Activated T-helper 1 cell treated with anti-CD3 and anti-CD28 coated beads, Interleukin-12 subunit alpha, Interleukin-12 subunit beta, Interleukin-2, Interleukin-4 antibody, amounts not matched to agents 30 ng/mL and 10 ng/mL and 1 ng/mL, durations not matched to agents 14 hours and 24 hours and 36 hours (primary cell): ENCODE results near the gene NR1H2. TPM values are rescaled to one million over a fixed set of nuclear protein-coding genes. Genes with fewer than 3 reads are reported as not detected.

Experiments used
- DNase-seq: peaks from one replicate; pipeline ENCODE4 v3.0.0; 2021; ENCODE audit warnings: low spot score
- H3K27ac Mint-ChIP-seq: one replicate; pipeline ENCODE4 v1.8.0; 2021; ENCODE audit warnings: mild to moderate bottlenecking, mixed read lengths
- H3K27me3 Mint-ChIP-seq: one replicate; pipeline ENCODE4 v1.8.0; 2022; ENCODE audit warnings: mild to moderate bottlenecking, moderate library complexity, mixed read lengths; ENCODE audit not compliant: insufficient read depth
- H3K36me3 Mint-ChIP-seq: one replicate; pipeline ENCODE4 v1.8.0; 2021; ENCODE audit warnings: low read depth, mixed read lengths
- H3K4me1 Mint-ChIP-seq: one replicate; pipeline ENCODE4 v1.8.0; 2021; ENCODE audit warnings: low read depth, mixed read lengths
- H3K4me3 Mint-ChIP-seq: one replicate; pipeline ENCODE4 v1.8.0; 2021; ENCODE audit warnings: mild to moderate bottlenecking, moderate library complexity, mixed read lengths
- H3K9me3 Mint-ChIP-seq: one replicate; pipeline ENCODE4 v1.8.0; 2021; ENCODE audit warnings: mixed read lengths
- intact Hi-C: fragments of 100-400 bp; cut with micrococcal nuclease; formaldehyde crosslinking; loops from one replicate; pipeline ENCODE4 v1.15.1; 2024
- total RNA-seq: library from RNA; stranded (reverse); gene quantifications from 2 replicates; pipeline ENCODE4 v1.2.3, GENCODE V29; 2022

NR1H2 gene
- total RNA-seq, 1 donor from 2014 or later = 84.8 TPM

GRCh38 chr19:50371914-50372475 is 4.3 kb upstream of the NR1H2 start:
- no peak overlapping the region for H3K27ac Mint-ChIP-seq

GRCh38 chr19:50377051-50377461 is 799 bp downstream of the NR1H2 start:
- peaks cover 27% of the 10 kb centered on the region for H3K4me1 Mint-ChIP-seq
- no peak for DNase-seq
- intact Hi-C loops = no loop called here
- no peaks in the 10 kb centered on the region for H3K9me3 Mint-ChIP-seq
- H3K4me3 Mint-ChIP-seq = peak overlapping the region; percentile 100
- peak overlapping the region; percentile 85 for H3K27ac Mint-ChIP-seq
- no peaks in the 10 kb centered on the region for H3K27me3 Mint-ChIP-seq
- H3K36me3 Mint-ChIP-seq = peaks cover 30% of the 10 kb centered on the region

More at GRCh38 chr19:50371914-50372475, 4.3 kb upstream of the NR1H2 start:
- H3K4me3 Mint-ChIP-seq = no peak overlapping the region
- intact Hi-C loops = no loop called here
- no peaks in the 10 kb centered on the region for H3K27me3 Mint-ChIP-seq
- H3K4me1 Mint-ChIP-seq = peaks cover 34% of the 10 kb centered on the region
- no peaks in the 10 kb centered on the region for H3K9me3 Mint-ChIP-seq
- no peak for DNase-seq
- peaks cover 4% of the 10 kb centered on the region for H3K36me3 Mint-ChIP-seq

GRCh38 chr19:50377517-50377916 is 1.3 kb downstream of the NR1H2 start:
- DNase-seq = no peak
- Mint-ChIP-seq H3K36me3 (peaks cover 30% of the 10 kb centered on the region), H3K4me3 (peak overlapping the region; percentile 100), H3K4me1 (peaks cover 27% of the 10 kb centered on the region), H3K27me3 (no peaks in the 10 kb centered on the region), H3K27ac (peak overlapping the region; percentile 85), H3K9me3 (no peaks in the 10 kb centered on the region)
- intact Hi-C loops = no loop called here

GRCh38 chr19:50378169-50378862 is 2.1 kb downstream of the NR1H2 start:
- Mint-ChIP-seq H3K4me1 (peaks cover 30% of the 10 kb centered on the region), H3K4me3 (no peak overlapping the region), H3K27me3 (no peaks in the 10 kb centered on the region), H3K27ac (peak overlapping the region; percentile 70), H3K36me3 (peaks cover 30% of the 10 kb centered on the region), H3K9me3 (no peaks in the 10 kb centered on the region)
- DNase-seq = no peak
- intact Hi-C loops = no loop called here

- H3K4me1 Mint-ChIP-seq = peaks cover 36% of the 10 kb centered on the region
- H3K9me3 Mint-ChIP-seq = no peaks in the 10 kb centered on the region
- peaks cover 30% of the 10 kb centered on the region for H3K36me3 Mint-ChIP-seq
- H3K4me3 Mint-ChIP-seq = no peak overlapping the region
- no peak overlapping the region for H3K27ac Mint-ChIP-seq
- no peak for DNase-seq
- no peaks in the 10 kb centered on the region for H3K27me3 Mint-ChIP-seq
- intact Hi-C loops = no loop called here
These were observed 2.6 kb downstream of the NR1H2 start for GRCh38 chr19:50378863-50379236.

GRCh38 chr19:50379602-50380001 is 3.3 kb downstream of the NR1H2 start:
- Mint-ChIP-seq H3K27ac (no peak overlapping the region), H3K27me3 (no peaks in the 10 kb centered on the region), H3K9me3 (no peaks in the 10 kb centered on the region), H3K4me3 (no peak overlapping the region), H3K4me1 (peaks cover 36% of the 10 kb centered on the region), H3K36me3 (peaks cover 32% of the 10 kb centered on the region)
- intact Hi-C loops = no loop called here
- DNase-seq = no peak

GRCh38 chr19:50380137-50380536 is 3.9 kb downstream of the NR1H2 start:
- H3K27me3 Mint-ChIP-seq = no peaks in the 10 kb centered on the region
- peaks cover 38% of the 10 kb centered on the region for H3K36me3 Mint-ChIP-seq
- no peak overlapping the region for H3K27ac Mint-ChIP-seq
- H3K4me3 Mint-ChIP-seq = no peak overlapping the region
- peaks cover 40% of the 10 kb centered on the region for H3K4me1 Mint-ChIP-seq
- DNase-seq = no peak
- intact Hi-C loops = no loop called here
- no peaks in the 10 kb centered on the region for H3K9me3 Mint-ChIP-seq

- H3K36me3 Mint-ChIP-seq = peaks cover 38% of the 10 kb centered on the region
- no peaks in the 10 kb centered on the region for H3K9me3 Mint-ChIP-seq
- H3K4me3 Mint-ChIP-seq = no peak overlapping the region
- H3K4me1 Mint-ChIP-seq = peaks cover 42% of the 10 kb centered on the region
- intact Hi-C loops = no loop called here
- H3K27me3 Mint-ChIP-seq = no peaks in the 10 kb centered on the region
- no peak overlapping the region for H3K27ac Mint-ChIP-seq
- DNase-seq = no peak
These were observed 4.5 kb downstream of the NR1H2 start for GRCh38 chr19:50380751-50381151.

- no peak overlapping the region for H3K4me3 Mint-ChIP-seq
- intact Hi-C loops = no loop called here
- H3K36me3 Mint-ChIP-seq = peaks cover 34% of the 10 kb centered on the region
- no peaks in the 10 kb centered on the region for H3K27me3 Mint-ChIP-seq
- H3K9me3 Mint-ChIP-seq = no peaks in the 10 kb centered on the region
- no peak for DNase-seq
- H3K27ac Mint-ChIP-seq = no peak overlapping the region
- peaks cover 35% of the 10 kb centered on the region for H3K4me1 Mint-ChIP-seq
These were observed 5.8 kb downstream of the NR1H2 start for GRCh38 chr19:50381881-50382729.

- intact Hi-C loops = no loop called here
- Mint-ChIP-seq H3K9me3 (no peaks in the 10 kb centered on the region), H3K4me1 (peaks cover 28% of the 10 kb centered on the region), H3K27me3 (no peaks in the 10 kb centered on the region), H3K36me3 (peaks cover 34% of the 10 kb centered on the region), H3K4me3 (peak overlapping the region; percentile 91), H3K27ac (peak overlapping the region; percentile 96)
- no peak for DNase-seq
These were observed 7.0 kb downstream of the NR1H2 start for GRCh38 chr19:50383001-50383851.

- H3K9me3 Mint-ChIP-seq = no peaks in the 10 kb centered on the region
- peak within 1 kb of the TSS; percentile 91 for H3K4me3 Mint-ChIP-seq
- peaks cover 28% of the 10 kb centered on the region for H3K4me1 Mint-ChIP-seq
- intact Hi-C loops = loop anchor here (1.0 to 2.0 kb wide), 10 partner anchors 8 to 744 kb away; partner anchors contain the start of genes JOSD2, KCNC3, NR1H2 and RRAS
- peak; percentile 99 for DNase-seq
- peaks cover 33% of the 10 kb centered on the region for H3K36me3 Mint-ChIP-seq
- peak within 1 kb of the TSS; percentile 96 for H3K27ac Mint-ChIP-seq
- H3K27me3 Mint-ChIP-seq = no peaks in the 10 kb centered on the region
These were observed 7.8 kb downstream of the NR1H2 start, which contains the start of gene POLD1 for GRCh38 chr19:50383852-50384684. Gene POLD1, plus strand, starts transcription at chr19:50384347. Its CDS starts 14,505 bp downstream, at chr19:50398852.
